Chondrocyte (in vitro differentiated cells): Measurements from ENCODE around the gene BRCA2. TPM values are rescaled to one million over a fixed set of nuclear protein-coding genes. Genes with fewer than 3 reads are reported as not detected.
A peak's percentile ranks its signal among the peaks of the same experiment; 100 is the strongest.

Source experiments
- DNase-seq: peaks from one replicate; pipeline ENCODE4 v3.0.0; 2021; ENCODE audit warnings: mixed read lengths, low spot score
- H3K27ac Mint-ChIP-seq: one replicate; pipeline ENCODE4 v1.8.0; 2021; ENCODE audit warnings: mild to moderate bottlenecking, moderate library complexity, mixed read lengths; ENCODE audit not compliant: unreplicated experiment
- H3K27me3 Mint-ChIP-seq: 2 replicates; pipeline ENCODE4 v1.8.0; 2021; ENCODE audit warnings: low read depth, mixed read lengths
- H3K36me3 Mint-ChIP-seq: 2 replicates; pipeline ENCODE4 v1.8.0; 2021; ENCODE audit warnings: low read depth, mixed read lengths
- H3K4me1 Mint-ChIP-seq: 2 replicates; pipeline ENCODE4 v1.8.0; 2021; ENCODE audit warnings: low read depth, mild to moderate bottlenecking, mixed read lengths
- H3K4me3 Mint-ChIP-seq: one replicate; pipeline ENCODE4 v1.8.0; 2021; ENCODE audit warnings: mild to moderate bottlenecking, moderate library complexity, mixed read lengths; ENCODE audit not compliant: unreplicated experiment
- H3K9me3 Mint-ChIP-seq: 2 replicates; pipeline ENCODE4 v1.8.0; 2021; ENCODE audit warnings: low read depth, mixed read lengths
- long read RNA-seq: library from polyadenylated mRNA; stranded (forward); transcript quantifications from one replicate; pipeline ENCODE4 v2.0.0, GENCODE V29; 2021
- total RNA-seq: library from RNA; stranded (reverse); gene quantifications from 3 replicates; pipeline ENCODE4 v1.2.1, GENCODE V29; 2021
- TF ChIP-seq, protein P1 (sequence below): fragments of 200-600 bp; sonication (generic); IDR thresholded peaks from 2 replicates; pipeline ENCODE4 v1.5.0; 2021; ENCODE audit warnings: antibody characterized with exemption, mild to moderate bottlenecking, moderate library complexity

The BRCA2 gene, protein sequence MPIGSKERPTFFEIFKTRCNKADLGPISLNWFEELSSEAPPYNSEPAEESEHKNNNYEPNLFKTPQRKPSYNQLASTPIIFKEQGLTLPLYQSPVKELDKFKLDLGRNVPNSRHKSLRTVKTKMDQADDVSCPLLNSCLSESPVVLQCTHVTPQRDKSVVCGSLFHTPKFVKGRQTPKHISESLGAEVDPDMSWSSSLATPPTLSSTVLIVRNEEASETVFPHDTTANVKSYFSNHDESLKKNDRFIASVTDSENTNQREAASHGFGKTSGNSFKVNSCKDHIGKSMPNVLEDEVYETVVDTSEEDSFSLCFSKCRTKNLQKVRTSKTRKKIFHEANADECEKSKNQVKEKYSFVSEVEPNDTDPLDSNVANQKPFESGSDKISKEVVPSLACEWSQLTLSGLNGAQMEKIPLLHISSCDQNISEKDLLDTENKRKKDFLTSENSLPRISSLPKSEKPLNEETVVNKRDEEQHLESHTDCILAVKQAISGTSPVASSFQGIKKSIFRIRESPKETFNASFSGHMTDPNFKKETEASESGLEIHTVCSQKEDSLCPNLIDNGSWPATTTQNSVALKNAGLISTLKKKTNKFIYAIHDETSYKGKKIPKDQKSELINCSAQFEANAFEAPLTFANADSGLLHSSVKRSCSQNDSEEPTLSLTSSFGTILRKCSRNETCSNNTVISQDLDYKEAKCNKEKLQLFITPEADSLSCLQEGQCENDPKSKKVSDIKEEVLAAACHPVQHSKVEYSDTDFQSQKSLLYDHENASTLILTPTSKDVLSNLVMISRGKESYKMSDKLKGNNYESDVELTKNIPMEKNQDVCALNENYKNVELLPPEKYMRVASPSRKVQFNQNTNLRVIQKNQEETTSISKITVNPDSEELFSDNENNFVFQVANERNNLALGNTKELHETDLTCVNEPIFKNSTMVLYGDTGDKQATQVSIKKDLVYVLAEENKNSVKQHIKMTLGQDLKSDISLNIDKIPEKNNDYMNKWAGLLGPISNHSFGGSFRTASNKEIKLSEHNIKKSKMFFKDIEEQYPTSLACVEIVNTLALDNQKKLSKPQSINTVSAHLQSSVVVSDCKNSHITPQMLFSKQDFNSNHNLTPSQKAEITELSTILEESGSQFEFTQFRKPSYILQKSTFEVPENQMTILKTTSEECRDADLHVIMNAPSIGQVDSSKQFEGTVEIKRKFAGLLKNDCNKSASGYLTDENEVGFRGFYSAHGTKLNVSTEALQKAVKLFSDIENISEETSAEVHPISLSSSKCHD (N-terminal part only)
- total RNA-seq = 2.5 to 7.5 TPM (median 4.4 TPM) in 3 replicates
- long read RNA-seq = 0 reads

DNA sequence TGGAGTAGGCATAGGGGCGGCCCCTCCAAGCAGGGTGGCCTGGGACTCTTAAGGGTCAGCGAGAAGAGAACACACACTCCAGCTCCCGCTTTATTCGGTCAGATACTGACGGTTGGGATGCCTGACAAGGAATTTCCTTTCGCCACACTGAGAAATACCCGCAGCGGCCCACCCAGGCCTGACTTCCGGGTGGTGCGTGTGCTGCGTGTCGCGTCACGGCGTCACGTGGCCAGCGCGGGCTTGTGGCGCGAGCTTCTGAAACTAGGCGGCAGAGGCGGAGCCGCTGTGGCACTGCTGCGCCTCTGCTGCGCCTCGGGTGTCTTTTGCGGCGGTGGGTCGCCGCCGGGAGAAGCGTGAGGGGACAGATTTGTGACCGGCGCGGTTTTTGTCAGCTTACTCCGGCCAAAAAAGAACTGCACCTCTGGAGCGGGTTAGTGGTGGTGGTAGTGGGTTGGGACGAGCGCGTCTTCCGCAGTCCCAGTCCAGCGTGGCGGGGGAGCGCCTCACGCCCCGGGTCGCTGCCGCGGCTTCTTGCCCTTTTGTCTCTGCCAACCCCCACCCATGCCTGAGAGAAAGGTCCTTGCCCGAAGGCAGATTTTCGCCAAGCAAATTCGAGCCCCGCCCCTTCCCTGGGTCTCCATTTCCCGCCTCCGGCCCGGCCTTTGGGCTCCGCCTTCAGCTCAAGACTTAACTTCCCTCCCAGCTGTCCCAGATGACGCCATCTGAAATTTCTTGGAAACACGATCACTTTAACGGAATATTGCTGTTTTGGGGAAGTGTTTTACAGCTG lies at the start of gene BRCA2, which contains the start of gene ZAR1L:
TSS of gene BRCA2 (plus strand) at position 271 of the 790 bp plus-strand sequence. CDS start 953 bp downstream, outside the sequence.
TSS of gene ZAR1L (minus strand) at position 126 of the 790 bp plus-strand sequence. CDS start 3,438 bp downstream, outside the sequence.
- Mint-ChIP-seq H3K27me3 (no peaks in the 10 kb centered on the region), H3K27ac (peak within 1 kb of the TSS; percentile 97), H3K4me3 (peak within 1 kb of the TSS; percentile 92), H3K9me3 (no peaks in the 10 kb centered on the region), H3K36me3 (no peaks in the 10 kb centered on the region), H3K4me1 (peaks cover 19% of the 10 kb centered on the region)
- TF ChIP-seq, protein P1, sequence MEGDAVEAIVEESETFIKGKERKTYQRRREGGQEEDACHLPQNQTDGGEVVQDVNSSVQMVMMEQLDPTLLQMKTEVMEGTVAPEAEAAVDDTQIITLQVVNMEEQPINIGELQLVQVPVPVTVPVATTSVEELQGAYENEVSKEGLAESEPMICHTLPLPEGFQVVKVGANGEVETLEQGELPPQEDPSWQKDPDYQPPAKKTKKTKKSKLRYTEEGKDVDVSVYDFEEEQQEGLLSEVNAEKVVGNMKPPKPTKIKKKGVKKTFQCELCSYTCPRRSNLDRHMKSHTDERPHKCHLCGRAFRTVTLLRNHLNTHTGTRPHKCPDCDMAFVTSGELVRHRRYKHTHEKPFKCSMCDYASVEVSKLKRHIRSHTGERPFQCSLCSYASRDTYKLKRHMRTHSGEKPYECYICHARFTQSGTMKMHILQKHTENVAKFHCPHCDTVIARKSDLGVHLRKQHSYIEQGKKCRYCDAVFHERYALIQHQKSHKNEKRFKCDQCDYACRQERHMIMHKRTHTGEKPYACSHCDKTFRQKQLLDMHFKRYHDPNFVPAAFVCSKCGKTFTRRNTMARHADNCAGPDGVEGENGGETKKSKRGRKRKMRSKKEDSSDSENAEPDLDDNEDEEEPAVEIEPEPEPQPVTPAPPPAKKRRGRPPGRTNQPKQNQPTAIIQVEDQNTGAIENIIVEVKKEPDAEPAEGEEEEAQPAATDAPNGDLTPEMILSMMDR = no peak
- DNase-seq = peak; percentile 96

DNA sequence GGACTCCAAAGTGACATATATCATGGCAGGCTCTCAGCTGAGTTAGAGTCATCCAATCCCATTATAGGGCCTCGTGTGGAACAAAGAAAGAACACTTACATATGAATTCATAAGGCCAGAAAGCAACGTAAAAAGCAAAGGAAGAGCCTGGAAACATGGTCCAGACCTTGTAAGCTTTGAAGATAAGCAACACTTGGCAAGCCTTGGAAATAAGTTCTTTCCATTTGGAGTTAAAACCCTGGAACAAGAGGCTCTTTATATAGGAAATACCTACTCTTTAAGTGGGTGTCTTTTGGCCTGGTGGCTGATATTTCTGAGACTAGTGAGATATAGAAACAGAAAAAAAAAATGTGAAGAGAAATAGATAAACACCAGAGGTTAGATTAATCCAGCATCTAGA lies 49.6 kb upstream of the BRCA2 start:
- Mint-ChIP-seq H3K27me3 (no peaks in the 10 kb centered on the region), H3K4me3 (no peak overlapping the region), H3K36me3 (peaks cover 29% of the 10 kb centered on the region), H3K9me3 (no peaks in the 10 kb centered on the region), H3K27ac (no peak overlapping the region), H3K4me1 (peaks cover 30% of the 10 kb centered on the region)
- TF ChIP-seq, protein P1 = no peak
- no peak for DNase-seq

DNA sequence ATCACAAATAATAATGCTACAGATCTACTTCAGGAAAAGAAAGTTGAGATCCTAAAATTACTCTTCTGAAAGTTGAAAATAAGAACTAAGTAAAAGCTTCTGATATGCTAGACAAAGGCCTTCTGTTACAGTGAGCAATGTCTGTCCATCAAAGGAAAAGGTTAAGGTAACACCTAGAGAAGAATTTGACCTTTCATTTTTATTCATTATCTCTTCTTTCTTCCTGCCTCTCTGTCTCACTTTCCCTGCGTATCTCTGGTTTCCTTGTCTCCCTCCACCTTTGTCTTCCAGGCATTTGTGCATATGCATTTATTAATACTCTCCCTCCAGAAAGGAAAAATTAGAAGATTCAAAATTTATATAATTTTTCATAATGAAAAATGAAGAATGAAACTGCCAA lies 49.2 kb upstream of the BRCA2 start:
- Mint-ChIP-seq H3K4me3 (no peak overlapping the region), H3K4me1 (peaks cover 26% of the 10 kb centered on the region), H3K9me3 (no peaks in the 10 kb centered on the region), H3K27me3 (no peaks in the 10 kb centered on the region), H3K36me3 (peaks cover 29% of the 10 kb centered on the region), H3K27ac (no peak overlapping the region)
- DNase-seq = no peak
- TF ChIP-seq, protein P1 = no peak

DNA sequence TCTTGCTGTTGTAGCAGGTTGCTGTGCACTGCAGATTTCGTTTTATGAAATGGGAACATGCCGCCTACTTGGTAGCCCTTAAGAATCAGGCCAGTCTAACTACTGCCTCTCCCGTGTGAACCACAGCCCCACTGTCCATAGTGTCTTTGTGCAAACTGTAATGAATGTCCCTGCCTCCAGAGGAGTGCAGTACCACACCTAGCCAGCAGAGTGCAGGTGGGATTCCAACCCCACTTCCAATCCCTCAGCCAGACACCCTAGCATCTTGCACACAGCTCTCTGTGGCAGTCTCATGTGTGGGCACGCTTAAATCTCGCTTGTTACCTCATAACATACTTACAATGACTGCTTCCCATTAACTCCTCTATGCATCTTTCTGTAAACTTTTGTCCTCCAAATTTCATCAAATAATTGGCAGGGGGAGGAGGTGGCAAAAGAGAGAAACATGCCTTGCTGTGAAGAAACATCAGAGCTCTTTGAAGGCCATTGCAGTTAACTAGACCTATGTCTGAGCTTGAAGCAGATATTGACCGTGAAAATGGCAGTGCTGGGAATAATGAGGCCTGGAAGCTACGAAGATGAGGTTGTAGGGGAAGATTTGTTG lies 47.4 kb upstream of the BRCA2 start:
- TF ChIP-seq, protein P1 = peak; percentile 44
- DNase-seq = no peak
- H3K9me3 Mint-ChIP-seq = peaks cover 4% of the 10 kb centered on the region
- peaks cover 34% of the 10 kb centered on the region for H3K36me3 Mint-ChIP-seq
- H3K27ac Mint-ChIP-seq = no peak overlapping the region
- no peaks in the 10 kb centered on the region for H3K27me3 Mint-ChIP-seq
- H3K4me3 Mint-ChIP-seq = no peak overlapping the region
- peaks cover 20% of the 10 kb centered on the region for H3K4me1 Mint-ChIP-seq
